Measurements from ENCODE around the gene CIDEB. TPM values are rescaled to one million over a fixed set of nuclear protein-coding genes. Genes with fewer than 3 reads are reported as not detected.

CIDEB gene
- total and polyA plus RNA-seq, 2 of the 13 experiments (the other 11 are each of a cell fraction or from before 2014, with no cell fraction given): 35.8 to 110 TPM

GRCh38 chr14:24332268-24332993 lies 24.7 kb upstream of the CIDEB start (continued):
- TF ChIP-seq ZNF24 (IDR thresholded peaks at IDR 0.05) (no peak), FOXA3 (CRISPR knock-in tag; IDR thresholded peaks at IDR 0.05) (peak; percentile 57; the same call in 1 of the 2 replicates), BRCA1 (CRISPR knock-in tag; IDR thresholded peaks at IDR 0.05) (no peak), IKZF4 (CRISPR knock-in tag; IDR thresholded peaks at IDR 0.05; ENCODE audit: borderline replicate concordance, low read depth, not compliant biosample characterization) (peak; percentile 56), POLR2AphosphoS2 (IDR thresholded peaks at IDR 0.05; ENCODE audit: low read depth, low read length) (no peak), ARHGAP35 (CRISPR knock-in tag; IDR thresholded peaks at IDR 0.05; ENCODE audit: borderline replicate concordance) (peak; percentile 97), GMEB1 (CRISPR knock-in tag; IDR thresholded peaks at IDR 0.05; ENCODE audit: borderline replicate concordance) (peak; percentile 71; the same call in 1 of the 2 replicates), ZNF234 (CRISPR knock-in tag; conservative IDR thresholded peaks at IDR 0.05) (no peak), ZNF720 (CRISPR knock-in tag; IDR thresholded peaks at IDR 0.05) (peak; percentile 86; the same call in 1 of the 2 replicates), CREM (IDR thresholded peaks at IDR 0.05) (no peak), CREM (CRISPR knock-in tag; IDR thresholded peaks at IDR 0.05) (no peak), ZNF354B (CRISPR knock-in tag; IDR thresholded peaks at IDR 0.05) (peak; percentile 87; the same call in 1 of the 2 replicates), CEBPZ (IDR thresholded peaks at IDR 0.05; ENCODE audit: low read length) (no peak), MED1 (CRISPR knock-in tag; IDR thresholded peaks at IDR 0.05) (no peak; the same call in 1 of the 2 replicates), ZNF230 (CRISPR knock-in tag; IDR thresholded peaks at IDR 0.05) (peak; percentile 98), DBP (CRISPR knock-in tag; IDR thresholded peaks at IDR 0.05; ENCODE audit: not compliant biosample characterization) (no peak), ZBTB44 (CRISPR knock-in tag; IDR thresholded peaks at IDR 0.05) (0 out of 2 replicates have a peak, but pooled peaks have one; percentile 56), ZNF276 (CRISPR knock-in tag; IDR thresholded peaks at IDR 0.05; ENCODE audit: low read depth) (peak; percentile 97), HNF4G (IDR thresholded peaks at IDR 0.05; ENCODE audit: borderline replicate concordance, low read depth, low read length) (no peak), HNF4G (CRISPR knock-in tag; IDR thresholded peaks at IDR 0.05; ENCODE audit: borderline replicate concordance, low read depth) (peak; percentile 71; the same call in 1 of the 2 replicates)

Measured in HepG2 (cell line).